Esophagus muscularis mucosa (tissue), 4 donors: ENCODE data around the gene LCE1A.

ENCODE experiments used
- CTCF ChIP-seq, 3 experiments: fragments of 200-600 bp in 2 of 3; fragments of 450-650 bp in 1 of 3; sonication (generic) in 2 of 3; IDR thresholded peaks; one replicate each; pipeline ENCODE4 v1.5.1; 2017 to 2019; ENCODE audit warnings: antibody characterized with exemption in 3 of 3, mild to moderate bottlenecking in 2 of 3, moderate library complexity in 1 of 3
- EP300 ChIP-seq: sonication (generic); formaldehyde crosslinking; IDR thresholded peaks from one replicate; pipeline ENCODE4 v1.6.1; 2017; ENCODE audit warnings: antibody characterized with exemption
- POLR2A ChIP-seq: fragments of 450-650 bp; IDR thresholded peaks from one replicate; pipeline ENCODE4 v1.6.1; 2017; ENCODE audit warnings: antibody characterized with exemption, moderate library complexity, mild to moderate bottlenecking, low read depth

DNA sequence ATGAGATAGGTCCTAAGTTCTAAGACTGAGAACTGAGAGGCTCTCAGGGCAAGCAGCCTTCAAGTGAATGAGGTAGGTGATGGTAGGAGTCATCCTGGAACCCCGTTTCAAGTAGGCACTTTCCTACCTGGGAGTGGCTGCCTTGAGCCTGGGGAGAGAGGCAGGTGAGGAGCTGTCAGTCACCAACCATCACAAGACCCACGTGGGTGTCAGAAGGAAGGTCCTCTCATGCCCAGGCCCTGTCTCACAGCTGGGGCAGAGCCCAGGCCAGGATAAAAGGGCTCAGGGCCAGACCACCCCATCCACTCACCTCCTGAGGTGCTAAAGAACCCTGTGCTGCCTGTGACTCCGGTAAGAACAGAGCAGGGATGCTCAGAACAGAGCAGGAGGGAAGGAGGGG, 30.9 kb upstream of the LCE1A start, which contains the start of gene LCE1D:
- TF ChIP-seq CTCF (IDR thresholded peaks at IDR 0.05) (no peak), EP300 (no peak), POLR2A (no peak)
